Measurements from ENCODE around the gene FYTTD1.

GRCh38 chr3:197700095-197700494 is 49.6 kb upstream of the FYTTD1 start:
- TF ChIP-seq POLR2A (IDR thresholded peaks at IDR 0.05) (no peak), CTCF (IDR thresholded peaks at IDR 0.05) (no peak)

All from thyroid gland (tissue), 4 donors.